Astrocyte of the cerebellum (primary cell): ENCODE data around the gene C2.
"Not testable (repeated sequence)": the region's sequence is repeated elsewhere in the genome, so short reads cannot be mapped to it uniquely, and the experiment has no call there.

Experiments used
- DNase-seq: peaks from one replicate; pipeline ENCODE4 v3.0.0-alpha.2; 2011; ENCODE audit warnings: low read depth
- H3K4me3 ChIP-seq: 2 replicates; pipeline ENCODE4 v1.5.1; 2011; ENCODE audit warnings: mild to moderate bottlenecking, low read depth, low read length, moderate library complexity
- CTCF ChIP-seq: IDR thresholded peaks from 2 replicates; pipeline ENCODE4 v1.5.1; 2012; ENCODE audit warnings: low read length, low read depth, moderate library complexity, mild to moderate bottlenecking; ENCODE audit errors: missing control alignments
- in situ Hi-C: cut with HindIII; loops from 2 replicates; pipeline ENCODE4 v1.10.0; 2017; ENCODE audit warnings: low sequenced_read_pairs

Gene C2

GRCh38 chr6:31901953-31902643, 25.4 kb upstream of the C2 start, which contains the start of gene ZBTB12:
Gene ZBTB12, minus strand, starts transcription at chr6:31902086. Its CDS starts 781 bp downstream, at chr6:31901305.
- in situ Hi-C loops, result no loop called here
- H3K4me3 ChIP-seq, result peak within 1 kb of the TSS; percentile 52
- peak; percentile 91 for DNase-seq
- no peak for TF ChIP-seq CTCF

GRCh38 chr6:31903957-31904356, 23.6 kb upstream of the C2 start:
- in situ Hi-C loops, result no loop called here
- H3K4me3 ChIP-seq, result no peak overlapping the region
- DNase-seq, result no peak
- TF ChIP-seq CTCF, result no peak

GRCh38 chr6:31905041-31905440, 22.5 kb upstream of the C2 start:
- no peak for TF ChIP-seq CTCF

GRCh38 chr6:31906122-31906521, 21.4 kb upstream of the C2 start:
- no peak overlapping the region for H3K4me3 ChIP-seq
- DNase-seq, result no peak
- in situ Hi-C loops, result no loop called here
- no peak for TF ChIP-seq CTCF

More at GRCh38 chr6:31905041-31905440, 22.5 kb upstream of the C2 start:
- DNase-seq, result no peak
- H3K4me3 ChIP-seq, result no peak overlapping the region
- in situ Hi-C loops, result no loop called here

- H3K4me3 ChIP-seq, in situ Hi-C loops, DNase-seq: not testable (repeated sequence)
Measured at GRCh38 chr6:31906727-31907126, 20.8 kb upstream of the C2 start.

GRCh38 chr6:31907158-31907813, 20.2 kb upstream of the C2 start:
- peak; percentile 32 for DNase-seq
- in situ Hi-C loops, result no loop called here
- no peak for TF ChIP-seq CTCF
- no peak overlapping the region for H3K4me3 ChIP-seq

GRCh38 chr6:31908255-31908654, 19.3 kb upstream of the C2 start:
- H3K4me3 ChIP-seq, DNase-seq, in situ Hi-C loops: not testable (repeated sequence)
